Measurements from ENCODE around the gene PCIF1. TPM values are rescaled to one million over a fixed set of nuclear protein-coding genes. Genes with fewer than 3 reads are reported as not detected.
"Not testable (repeated sequence)": the region's sequence is repeated elsewhere in the genome, so short reads cannot be mapped to it uniquely, and the experiment has no call there.

The PCIF1 gene
- total RNA-seq, 4 donors from 2014 or later, result 18.8 to 36.9 (median 25.8) TPM

GRCh38 chr20:45950330-45950646, 15.8 kb downstream of the PCIF1 start:
- TF ChIP-seq CTCF (IDR thresholded peaks at IDR 0.05), result no peak
- ATAC-seq (ENCODE audit: low FRiP score), result no peak

GRCh38 chr20:45951925-45952834, 17.7 kb downstream of the PCIF1 start:
- no peak for DNase-seq (ENCODE audit: low spot score)
- no peak for ATAC-seq (ENCODE audit: low FRiP score)
- TF ChIP-seq CTCF (IDR thresholded peaks at IDR 0.05), result no peak

More at GRCh38 chr20:45950330-45950646, 15.8 kb downstream of the PCIF1 start:
- DNase-seq (ENCODE audit: low spot score), result no peak

- ATAC-seq (ENCODE audit: low FRiP score) (no peak), DNase-seq (ENCODE audit: low spot score) (no peak)
- TF ChIP-seq CTCF (IDR thresholded peaks at IDR 0.05), result no peak
Measured at GRCh38 chr20:45952861-45953260, 18.4 kb downstream of the PCIF1 start.

GRCh38 chr20:45953672-45954071, 19.2 kb downstream of the PCIF1 start:
- no peak for DNase-seq (ENCODE audit: low spot score)
- no peak for ATAC-seq (ENCODE audit: low FRiP score)
- TF ChIP-seq CTCF (IDR thresholded peaks at IDR 0.05), result no peak

GRCh38 chr20:45956326-45956725, 21.8 kb downstream of the PCIF1 start:
- ATAC-seq (ENCODE audit: low FRiP score); DNase-seq (ENCODE audit: low spot score): not testable (repeated sequence)

GRCh38 chr20:45957021-45957941, 22.8 kb downstream of the PCIF1 start:
- no peak for ATAC-seq (ENCODE audit: low FRiP score)
- DNase-seq (ENCODE audit: low spot score), result no peak
- no peak for TF ChIP-seq CTCF (IDR thresholded peaks at IDR 0.05)

- TF ChIP-seq CTCF (IDR thresholded peaks at IDR 0.05), result no peak
- ATAC-seq (ENCODE audit: low FRiP score) (no peak), DNase-seq (ENCODE audit: low spot score) (no peak)
Measured at GRCh38 chr20:45958593-45958992, 24.1 kb downstream of the PCIF1 start.
